Osteoblast (primary cell): ENCODE results near the gene WSB1. TPM values are rescaled to one million over a fixed set of nuclear protein-coding genes. Genes with fewer than 3 reads are reported as not detected.

Source experiments
- DNase-seq: peaks from one replicate; pipeline ENCODE4 v3.0.0; 2011; ENCODE audit warnings: low spot score, mixed read lengths; ENCODE audit not compliant: insufficient read length; ENCODE audit errors: missing footprints
- H2AFZ ChIP-seq: 2 replicates; pipeline ENCODE4 v1.6.0; 2011; ENCODE audit warnings: mild to moderate bottlenecking, low read length
- H3K27ac ChIP-seq: 2 replicates; pipeline ENCODE4 v1.5.1; 2011; ENCODE audit warnings: mild to moderate bottlenecking, low read depth, low read length, moderate library complexity
- H3K27me3 ChIP-seq: 2 replicates; pipeline ENCODE4 v1.6.0; 2012; ENCODE audit warnings: mild to moderate bottlenecking, control low read depth, inconsistent platforms, low read length, moderate library complexity; ENCODE audit not compliant: insufficient read depth
- H3K36me3 ChIP-seq: 2 replicates; pipeline ENCODE4 v1.5.1; 2011; ENCODE audit warnings: mild to moderate bottlenecking, low read length, control low read depth, moderate library complexity; ENCODE audit not compliant: insufficient read depth
- H3K4me1 ChIP-seq: 2 replicates; pipeline ENCODE4 v1.5.1; 2011; ENCODE audit warnings: mild to moderate bottlenecking, low read length, control low read depth, moderate library complexity; ENCODE audit not compliant: insufficient read depth
- H3K4me2 ChIP-seq: 2 replicates; pipeline ENCODE4 v1.6.0; 2011; ENCODE audit warnings: mild to moderate bottlenecking, low read length; ENCODE audit not compliant: insufficient read depth
- H3K4me3 ChIP-seq: fragments of 200-600 bp; sonication (generic); 3 replicates; pipeline ENCODE4 v1.5.1; 2012; ENCODE audit warnings: mild to moderate bottlenecking, low read length, inconsistent platforms; ENCODE audit not compliant: insufficient read depth
- H3K79me2 ChIP-seq: 2 replicates; pipeline ENCODE4 v1.6.0; 2012; ENCODE audit warnings: mild to moderate bottlenecking, low read length, control low read depth, inconsistent platforms; ENCODE audit not compliant: insufficient read depth
- H3K9me3 ChIP-seq: 2 replicates; pipeline ENCODE4 v1.5.1; 2011; ENCODE audit warnings: low read depth, low read length, control low read depth
- H4K20me1 ChIP-seq: 2 replicates; pipeline ENCODE4 v1.6.0; 2012; ENCODE audit warnings: mild to moderate bottlenecking, low read length, control low read depth; ENCODE audit not compliant: insufficient read depth
- total RNA-seq: library from RNA; depleted of rRNA; stranded (reverse); fragments of >200 nt; gene quantifications from 2 replicates; pipeline ENCODE4 v1.2.3, GENCODE V29; 2012
- TF ChIP-seq, protein P1 (sequence below): IDR thresholded peaks from 2 replicates; pipeline ENCODE4 v1.5.1; 2011; ENCODE audit warnings: mild to moderate bottlenecking, low read depth, low read length, moderate library complexity; ENCODE audit errors: extremely low read depth

The WSB1 gene
- total RNA-seq, 1 donor: 177 TPM

DNA sequence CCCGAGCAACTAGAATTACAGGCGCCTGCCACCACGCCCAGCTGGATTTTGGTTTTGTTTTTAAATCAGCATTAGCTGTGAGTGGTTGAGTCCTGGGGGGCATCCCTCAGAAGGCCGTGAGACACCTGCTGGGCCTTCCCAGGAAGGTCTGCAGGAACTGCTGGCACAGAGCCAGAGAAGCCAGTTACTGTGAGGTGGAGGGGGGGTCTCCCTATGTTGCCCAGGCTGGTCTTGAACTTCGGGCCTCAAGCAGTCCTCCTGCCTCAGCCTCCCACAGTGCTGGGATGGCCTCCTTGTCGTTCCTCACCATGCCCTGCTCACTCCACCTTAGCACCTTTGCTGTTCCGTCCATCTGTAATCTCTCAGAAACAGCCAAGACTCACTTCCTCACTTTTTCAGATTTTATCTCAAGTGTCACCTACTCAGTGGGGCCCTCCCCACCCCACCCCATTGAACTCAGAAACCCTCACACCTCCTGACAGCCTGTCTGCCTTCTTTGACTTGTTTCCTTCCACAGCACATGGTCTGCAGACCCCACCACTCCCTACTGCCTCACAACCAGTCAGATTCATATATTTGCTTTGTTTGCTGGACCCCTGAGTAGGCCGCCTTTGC, 62.3 kb downstream of the WSB1 start:
- H3K27me3 ChIP-seq: no peaks in the 10 kb centered on the region
- H2AFZ ChIP-seq: no peak overlapping the region
- H3K4me2 ChIP-seq: no peak overlapping the region
- H3K79me2 ChIP-seq: no peaks in the 10 kb centered on the region
- DNase-seq: no peak
- H3K4me1 ChIP-seq: peaks cover 12% of the 10 kb centered on the region
- no peaks in the 10 kb centered on the region for H4K20me1 ChIP-seq
- no peaks in the 10 kb centered on the region for H3K9me3 ChIP-seq
- H3K27ac ChIP-seq: no peak overlapping the region
- H3K4me3 ChIP-seq: no peak overlapping the region
- no peaks in the 10 kb centered on the region for H3K36me3 ChIP-seq
- TF ChIP-seq, protein P1, sequence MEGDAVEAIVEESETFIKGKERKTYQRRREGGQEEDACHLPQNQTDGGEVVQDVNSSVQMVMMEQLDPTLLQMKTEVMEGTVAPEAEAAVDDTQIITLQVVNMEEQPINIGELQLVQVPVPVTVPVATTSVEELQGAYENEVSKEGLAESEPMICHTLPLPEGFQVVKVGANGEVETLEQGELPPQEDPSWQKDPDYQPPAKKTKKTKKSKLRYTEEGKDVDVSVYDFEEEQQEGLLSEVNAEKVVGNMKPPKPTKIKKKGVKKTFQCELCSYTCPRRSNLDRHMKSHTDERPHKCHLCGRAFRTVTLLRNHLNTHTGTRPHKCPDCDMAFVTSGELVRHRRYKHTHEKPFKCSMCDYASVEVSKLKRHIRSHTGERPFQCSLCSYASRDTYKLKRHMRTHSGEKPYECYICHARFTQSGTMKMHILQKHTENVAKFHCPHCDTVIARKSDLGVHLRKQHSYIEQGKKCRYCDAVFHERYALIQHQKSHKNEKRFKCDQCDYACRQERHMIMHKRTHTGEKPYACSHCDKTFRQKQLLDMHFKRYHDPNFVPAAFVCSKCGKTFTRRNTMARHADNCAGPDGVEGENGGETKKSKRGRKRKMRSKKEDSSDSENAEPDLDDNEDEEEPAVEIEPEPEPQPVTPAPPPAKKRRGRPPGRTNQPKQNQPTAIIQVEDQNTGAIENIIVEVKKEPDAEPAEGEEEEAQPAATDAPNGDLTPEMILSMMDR: no peak

DNA sequence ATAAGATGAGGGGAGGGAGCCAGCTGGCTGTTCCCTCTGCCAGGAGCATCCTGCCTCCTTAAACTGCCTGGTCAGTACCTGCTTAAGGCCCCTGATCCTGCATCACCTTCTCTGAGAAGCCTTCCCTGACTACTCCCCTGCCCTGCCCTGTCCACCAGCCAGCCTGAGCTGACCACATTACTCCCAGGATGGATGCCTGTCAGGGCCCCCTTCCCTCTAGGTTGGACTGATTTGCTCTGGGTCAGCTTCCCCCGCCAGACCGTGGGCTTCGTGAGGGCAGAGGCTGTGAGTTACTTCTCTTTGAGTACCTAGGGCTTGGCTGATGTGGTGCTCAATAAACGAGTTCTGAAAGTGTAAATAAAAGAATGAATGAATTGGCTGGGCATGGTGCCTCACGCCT, 63.3 kb downstream of the WSB1 start:
- no peaks in the 10 kb centered on the region for H4K20me1 ChIP-seq
- H3K79me2 ChIP-seq: no peaks in the 10 kb centered on the region
- H3K4me2 ChIP-seq: no peak overlapping the region
- no peaks in the 10 kb centered on the region for H3K27me3 ChIP-seq
- H3K27ac ChIP-seq: no peak overlapping the region
- H3K4me3 ChIP-seq: no peak overlapping the region
- DNase-seq: no peak
- no peak overlapping the region for H2AFZ ChIP-seq
- TF ChIP-seq, protein P1: no peak
- no peaks in the 10 kb centered on the region for H3K36me3 ChIP-seq
- H3K4me1 ChIP-seq: peaks cover 12% of the 10 kb centered on the region
- H3K9me3 ChIP-seq: no peaks in the 10 kb centered on the region

DNA sequence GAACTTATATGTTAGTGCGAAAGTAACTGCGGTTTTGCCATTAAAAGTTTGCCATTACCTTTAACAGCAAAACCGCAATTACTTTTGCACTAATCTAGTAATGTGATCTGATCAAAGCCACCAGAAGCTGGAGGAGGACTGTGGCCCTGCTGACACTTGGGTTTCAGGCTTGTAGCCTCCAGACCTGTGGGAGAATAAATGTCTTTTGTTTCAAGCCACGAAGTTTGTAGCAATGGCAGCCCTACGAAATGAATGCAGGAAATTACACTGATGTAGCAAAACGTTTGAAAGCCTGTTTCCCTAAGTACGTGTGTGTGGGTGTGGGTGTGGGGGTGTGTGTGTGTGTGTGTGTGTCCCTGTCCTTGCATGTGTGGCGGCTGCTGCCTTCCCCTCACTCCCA, 66.6 kb downstream of the WSB1 start:
- no peak for DNase-seq

DNA sequence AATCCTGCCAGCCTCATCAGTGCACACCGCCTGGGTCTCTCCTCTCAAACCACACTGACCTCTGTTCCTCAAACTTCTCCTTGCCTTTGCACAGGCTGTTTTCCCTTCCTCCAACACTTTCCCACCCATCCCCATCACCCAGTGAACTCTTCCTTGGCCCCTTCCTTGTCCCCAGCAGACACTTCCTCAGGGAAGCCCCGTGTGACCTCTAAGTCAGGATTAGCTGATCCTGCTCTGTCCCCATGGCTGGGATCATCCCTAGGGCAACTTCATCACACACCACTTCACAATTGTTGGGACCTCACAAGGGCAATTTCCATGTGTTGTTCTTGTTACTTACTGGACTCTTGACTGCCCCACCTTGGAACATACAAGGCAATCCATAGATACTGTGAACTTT, 67.8 kb downstream of the WSB1 start:
- no peak for DNase-seq
- Histone ChIP-seq H3K27ac (no peak overlapping the region), H3K36me3 (no peaks in the 10 kb centered on the region), H2AFZ (no peak overlapping the region), H3K9me3 (no peaks in the 10 kb centered on the region), H3K4me3 (no peak overlapping the region), H3K79me2 (no peaks in the 10 kb centered on the region), H3K4me1 (peaks cover 11% of the 10 kb centered on the region), H4K20me1 (no peaks in the 10 kb centered on the region), H3K27me3 (no peaks in the 10 kb centered on the region), H3K4me2 (no peak overlapping the region)
- TF ChIP-seq, protein P1: no peak

More for the DNA sequence above, 66.6 kb downstream of the WSB1 start:
- H3K36me3 ChIP-seq: no peaks in the 10 kb centered on the region
- no peak overlapping the region for H3K4me2 ChIP-seq
- no peaks in the 10 kb centered on the region for H3K27me3 ChIP-seq
- peaks cover 11% of the 10 kb centered on the region for H3K4me1 ChIP-seq
- H3K27ac ChIP-seq: no peak overlapping the region
- H4K20me1 ChIP-seq: no peaks in the 10 kb centered on the region
- H3K79me2 ChIP-seq: no peaks in the 10 kb centered on the region
- no peak overlapping the region for H2AFZ ChIP-seq
- no peaks in the 10 kb centered on the region for H3K9me3 ChIP-seq
- TF ChIP-seq, protein P1: no peak
- no peak overlapping the region for H3K4me3 ChIP-seq
